Measurements from ENCODE around the gene NFIB. TPM values are rescaled to one million over a fixed set of nuclear protein-coding genes. Genes with fewer than 3 reads are reported as not detected.
A peak's percentile ranks its signal among the peaks of the same experiment; 100 is the strongest.

The NFIB gene
- total and polyA plus RNA-seq, 8 donors = 88.8 to 144 (median 127) TPM

GRCh38 chr9:14346231-14346791, 32.4 kb upstream of the NFIB start:
- ATAC-seq (no peak), DNase-seq (peak in 2 of 4 donors; percentile 55 to 59)
- TF ChIP-seq CTCF (IDR thresholded peaks at IDR 0.05) = no peak
- H3K27me3 ChIP-seq = peaks cover 31 to 93% of the 10 kb centered on the region in 2 donors
- H3K9me3 ChIP-seq = no peaks in the 10 kb centered on the region
- H3K27ac ChIP-seq = peak overlapping the region; percentile 74 to 77
- intact Hi-C loops (cut with DNase I) = no loop called here
- H3K36me3 ChIP-seq = no peaks in the 10 kb centered on the region
- H3K4me1 ChIP-seq = peaks cover 8 to 19% of the 10 kb centered on the region in 2 donors
- H3K4me3 ChIP-seq = peak overlapping the region; percentile 33 to 42

GRCh38 chr9:14345354-14346230, 31.7 kb upstream of the NFIB start:
- no peak for ATAC-seq
- intact Hi-C loops (cut with DNase I) = no loop called here
- Histone ChIP-seq H3K36me3 (no peaks in the 10 kb centered on the region), H3K4me3 (no peak overlapping the region), H3K27me3 (peaks cover 31 to 86% of the 10 kb centered on the region in 2 donors), H3K9me3 (no peaks in the 10 kb centered on the region), H3K27ac (peak overlapping the region; percentile 74 to 77), H3K4me1 (peaks cover 6 to 12% of the 10 kb centered on the region in 2 donors)
- DNase-seq = peak in 1 of 4 donors; percentile 64
- TF ChIP-seq CTCF (IDR thresholded peaks at IDR 0.05) = no peak

GRCh38 chr9:14344941-14345353, 31.0 kb upstream of the NFIB start:
- DNase-seq (no peak), ATAC-seq (no peak)
- intact Hi-C loops (cut with DNase I) = no loop called here
- H3K4me1 ChIP-seq = peaks cover 6 to 12% of the 10 kb centered on the region in 2 donors
- H3K27me3 ChIP-seq = peaks cover 30 to 80% of the 10 kb centered on the region in 2 donors
- peak overlapping the region; percentile 37 to 77 for H3K27ac ChIP-seq
- H3K36me3 ChIP-seq = no peaks in the 10 kb centered on the region
- no peak for TF ChIP-seq CTCF (IDR thresholded peaks at IDR 0.05)
- no peaks in the 10 kb centered on the region for H3K9me3 ChIP-seq
- H3K4me3 ChIP-seq = no peak overlapping the region

- intact Hi-C loops (cut with DNase I) = no loop called here
- no peaks in the 10 kb centered on the region for H3K36me3 ChIP-seq
- TF ChIP-seq CTCF (IDR thresholded peaks at IDR 0.05) = no peak
- H3K27me3 ChIP-seq = peaks cover 23 to 71% of the 10 kb centered on the region in 2 donors
- H3K4me3 ChIP-seq = no peak overlapping the region
- H3K4me1 ChIP-seq = peaks cover 6 to 12% of the 10 kb centered on the region in 2 donors
- H3K27ac ChIP-seq = peak overlapping the region in 1 of 2 donors; percentile 21
- ATAC-seq (no peak), DNase-seq (peak in 1 of 4 donors; percentile 78)
- H3K9me3 ChIP-seq = no peaks in the 10 kb centered on the region
These were observed 30.1 kb upstream of the NFIB start for GRCh38 chr9:14344053-14344524.
